Activated CD4-positive, CD25-positive, alpha-beta regulatory T cell treated with anti-CD3 and anti-CD28 coated beads, Interleukin-2, amount 50 U/mL, for 24 hours (primary cell): ENCODE measurements around the gene FBXO38.

Source experiments
- ATAC-seq, 2 donors: fragments of 150-1000 bp; cut with Tn5 transposase; one replicate each; pipeline ENCODE4 v1.10.0; 2021; ENCODE audit warnings: mild to moderate bottlenecking in 1 of 2, moderate library complexity in 1 of 2

The FBXO38 gene

GRCh38 chr5:148482697-148483462 lies 99.1 kb downstream of the FBXO38 start:
- no peak for ATAC-seq

GRCh38 chr5:148483750-148484149 lies 100.0 kb downstream of the FBXO38 start:
- ATAC-seq = no peak

GRCh38 chr5:148484651-148485050 lies 100.9 kb downstream of the FBXO38 start:
- ATAC-seq = no peak

GRCh38 chr5:148486456-148486855 lies 102.7 kb downstream of the FBXO38 start:
- ATAC-seq = no peak

- no peak for ATAC-seq
These were observed 105.0 kb downstream of the FBXO38 start for GRCh38 chr5:148488757-148489156.

GRCh38 chr5:148491015-148491792 lies 107.4 kb downstream of the FBXO38 start:
- no peak for ATAC-seq

- no peak for ATAC-seq
These were observed 108.0 kb downstream of the FBXO38 start for GRCh38 chr5:148491793-148492184.

- no peak for ATAC-seq
These were observed 108.6 kb downstream of the FBXO38 start for GRCh38 chr5:148492351-148492750.
